GM18951 (cell line): ENCODE data around the gene SLC9A3.

Experiments used
- POLR2A ChIP-seq: IDR thresholded peaks from 4 replicates; pipeline ENCODE4 v1.6.1; 2011; ENCODE audit warnings: mild to moderate bottlenecking; ENCODE audit not compliant: insufficient read length, insufficient read depth; ENCODE audit errors: extremely low read depth
- in situ Hi-C: fragments of 300-500 bp; cut with MboI; formaldehyde crosslinking; loops from one replicate; pipeline ENCODE4 v1.12.0; 2022; ENCODE audit warnings: low sequenced_read_pairs, mixed read lengths, inconsistent platforms; ENCODE audit not compliant: unreplicated experiment

The SLC9A3 gene

GRCh38 chr5:485113-485945 is 38.9 kb downstream of the SLC9A3 start:
- in situ Hi-C loops = no loop called here
- TF ChIP-seq POLR2A = no peak

DNA sequence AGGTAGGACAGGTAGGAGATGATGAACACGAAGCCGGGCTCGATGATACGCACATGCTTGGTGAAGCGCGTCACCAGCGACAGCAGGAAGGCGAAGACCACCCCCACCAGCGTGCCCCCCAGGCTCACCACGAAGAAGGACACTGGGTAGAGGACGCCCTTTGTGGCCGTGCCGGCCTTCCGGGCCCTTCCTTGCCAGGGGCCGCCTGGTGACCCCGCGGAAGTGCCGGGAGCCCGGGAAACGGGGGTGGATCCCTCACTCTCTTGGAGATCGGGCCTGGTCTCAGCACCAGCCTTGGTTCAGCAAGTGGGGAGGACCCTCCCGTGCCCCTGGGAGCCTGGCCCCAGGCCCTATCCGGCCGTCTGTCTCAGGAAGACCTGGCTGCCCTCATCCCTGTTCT is 39.7 kb downstream of the SLC9A3 start:
- in situ Hi-C loops = no loop called here
- no peak for TF ChIP-seq POLR2A

DNA sequence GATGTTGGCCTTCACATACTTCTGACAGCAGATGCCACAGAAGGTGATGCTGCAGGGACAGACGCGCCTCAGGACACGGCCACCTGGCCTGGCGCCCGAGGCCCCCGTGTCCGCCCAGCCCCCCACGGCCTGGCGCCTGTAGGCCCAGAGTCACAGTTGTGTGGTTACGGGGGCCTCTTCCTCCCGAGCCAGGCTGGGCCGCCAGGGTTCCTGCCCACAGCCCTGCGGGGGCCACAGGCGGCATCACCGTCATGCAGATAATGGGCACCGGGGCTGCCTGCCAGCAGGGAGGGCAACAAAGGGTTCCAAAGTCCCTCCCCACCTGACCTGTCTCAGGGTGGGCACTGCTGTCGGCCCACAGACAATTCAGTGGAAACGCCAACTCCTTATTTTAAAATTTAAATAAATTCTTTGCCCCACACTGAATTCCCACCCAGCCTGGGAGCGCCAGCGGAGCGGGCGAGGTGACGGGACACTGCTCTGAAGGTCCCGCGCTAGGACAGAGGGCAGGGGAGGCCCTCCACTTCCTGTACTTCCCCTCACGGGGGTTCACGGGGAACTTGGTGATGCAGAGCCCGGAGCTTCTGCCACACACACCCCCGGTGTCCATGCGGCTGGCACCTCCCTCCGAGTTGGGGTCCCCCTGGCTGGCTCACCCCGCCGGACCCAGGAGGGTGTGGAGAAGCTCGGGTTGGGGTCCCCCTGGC is 40.7 kb downstream of the SLC9A3 start:
- no peak for TF ChIP-seq POLR2A
- in situ Hi-C loops = no loop called here

DNA sequence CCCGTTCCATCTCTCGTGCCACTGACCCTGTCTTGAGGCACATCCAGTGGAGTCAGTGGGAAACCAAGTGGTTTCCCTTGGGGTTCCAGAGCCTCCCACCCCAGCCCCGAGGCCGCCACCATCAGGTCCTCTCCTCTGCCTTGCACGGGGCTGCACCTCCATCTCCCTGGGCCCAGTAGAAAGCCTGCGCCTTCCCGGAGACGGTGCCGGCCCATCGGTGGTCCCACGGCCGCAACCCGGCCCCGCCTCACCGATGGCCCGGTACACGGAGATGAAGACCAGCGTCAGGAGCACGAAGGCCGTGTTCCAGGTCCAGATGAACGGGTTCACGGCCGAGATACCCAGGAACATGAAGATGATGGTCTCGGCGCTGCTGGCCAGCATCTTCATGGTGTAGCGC is 41.2 kb downstream of the SLC9A3 start:
- in situ Hi-C loops = no loop called here
- no peak for TF ChIP-seq POLR2A

DNA sequence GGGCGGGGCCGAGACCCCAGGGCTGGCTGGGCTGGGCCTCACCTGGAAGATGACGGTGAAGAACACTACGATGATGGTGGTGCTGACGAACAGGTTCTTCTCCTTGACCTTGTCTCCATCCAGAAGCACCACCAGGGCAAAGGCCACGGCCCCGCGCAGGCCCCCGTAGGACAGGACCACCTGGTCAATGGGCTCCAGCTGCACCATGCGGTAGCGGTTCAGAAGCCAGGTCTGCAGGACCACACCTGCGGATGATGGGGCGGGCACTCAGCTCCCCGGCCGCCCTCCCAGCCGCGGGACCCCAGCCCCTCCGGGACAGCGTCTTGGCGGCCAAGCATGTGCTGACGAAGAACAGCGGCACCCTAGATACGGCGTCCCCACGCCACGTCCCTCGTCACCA is 41.7 kb downstream of the SLC9A3 start:
- no peak for TF ChIP-seq POLR2A
- in situ Hi-C loops = no loop called here

DNA sequence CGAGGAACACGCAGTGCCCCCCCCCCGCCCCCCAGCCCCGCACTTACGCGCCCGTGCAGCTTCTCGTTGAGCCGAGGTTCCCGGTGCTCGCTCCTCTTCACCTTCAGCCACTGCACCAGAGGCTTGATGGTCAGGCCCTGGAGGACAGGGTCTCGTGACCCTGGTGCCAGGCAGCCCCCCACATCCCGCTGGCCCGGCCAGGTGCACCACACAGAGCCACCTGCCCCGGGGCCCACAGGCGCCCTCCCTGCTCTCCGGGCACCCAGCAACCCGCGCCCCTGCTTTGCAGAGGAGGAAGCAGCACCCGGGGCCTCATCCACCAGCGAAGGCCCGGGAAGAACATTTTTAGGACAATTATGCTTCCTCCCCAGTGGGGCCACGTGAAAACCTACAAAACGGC is 42.2 kb downstream of the SLC9A3 start:
- no peak for TF ChIP-seq POLR2A
- in situ Hi-C loops = no loop called here

DNA sequence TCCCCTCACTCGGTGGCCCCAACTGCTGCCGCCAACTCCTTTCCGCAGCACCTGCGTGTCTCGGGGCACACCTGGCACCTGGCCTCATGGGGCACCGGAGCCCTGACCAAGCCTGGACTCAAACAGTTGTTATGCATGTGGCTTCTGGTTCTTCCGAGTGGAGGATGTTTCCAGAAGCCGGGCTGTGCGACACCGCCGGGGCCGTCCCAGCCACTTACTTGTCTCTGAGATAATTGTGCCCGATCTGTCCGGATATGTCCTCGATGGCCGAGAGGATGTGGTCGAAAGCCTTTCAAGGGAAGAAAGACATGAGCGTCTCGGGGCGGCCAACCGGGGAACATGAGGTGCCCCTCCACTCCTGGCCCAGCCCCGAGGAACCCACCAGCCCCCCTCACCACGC is 42.9 kb downstream of the SLC9A3 start:
- in situ Hi-C loops = no loop called here
- TF ChIP-seq POLR2A = no peak

DNA sequence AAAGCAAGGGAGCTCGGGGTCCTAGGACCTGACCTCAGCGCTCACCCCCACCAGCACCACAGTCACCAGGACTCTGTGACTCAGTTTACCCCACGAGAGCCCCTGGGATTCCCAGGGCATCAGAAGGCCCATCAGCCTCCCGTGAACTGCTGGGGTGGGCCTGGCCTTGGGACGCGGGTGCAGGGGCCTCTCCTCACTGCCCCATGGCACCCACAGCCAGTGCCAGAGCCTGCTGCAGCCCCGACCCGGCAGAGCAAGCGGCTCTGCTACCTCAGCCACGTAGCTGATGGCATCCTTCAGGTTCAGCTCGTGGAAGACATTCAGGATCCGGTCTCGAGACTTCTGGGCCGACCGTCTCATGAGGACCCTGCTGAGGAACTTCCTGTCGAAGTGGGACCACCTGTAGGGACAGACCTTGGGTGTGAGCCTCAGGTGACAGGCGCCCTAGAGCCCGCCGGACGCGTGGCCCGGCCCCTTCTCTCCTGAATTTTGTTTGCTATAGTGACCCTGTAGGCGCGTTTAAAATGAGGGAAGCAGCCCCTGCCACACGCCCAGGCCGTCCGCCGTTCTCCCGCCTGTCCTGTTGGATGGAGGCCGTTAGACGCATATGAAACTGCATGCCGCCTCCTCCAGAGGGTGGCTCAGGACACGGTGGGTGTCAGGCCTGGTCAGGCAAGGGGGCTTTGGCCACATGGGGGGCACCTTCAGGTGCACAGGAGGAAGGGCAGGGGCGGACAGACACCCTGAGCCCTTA is 44.5 kb downstream of the SLC9A3 start:
- in situ Hi-C loops = no loop called here
- TF ChIP-seq POLR2A = no peak

GRCh38 chr5:478982-479535 is 45.2 kb downstream of the SLC9A3 start:
- TF ChIP-seq POLR2A = no peak
- in situ Hi-C loops = no loop called here

DNA sequence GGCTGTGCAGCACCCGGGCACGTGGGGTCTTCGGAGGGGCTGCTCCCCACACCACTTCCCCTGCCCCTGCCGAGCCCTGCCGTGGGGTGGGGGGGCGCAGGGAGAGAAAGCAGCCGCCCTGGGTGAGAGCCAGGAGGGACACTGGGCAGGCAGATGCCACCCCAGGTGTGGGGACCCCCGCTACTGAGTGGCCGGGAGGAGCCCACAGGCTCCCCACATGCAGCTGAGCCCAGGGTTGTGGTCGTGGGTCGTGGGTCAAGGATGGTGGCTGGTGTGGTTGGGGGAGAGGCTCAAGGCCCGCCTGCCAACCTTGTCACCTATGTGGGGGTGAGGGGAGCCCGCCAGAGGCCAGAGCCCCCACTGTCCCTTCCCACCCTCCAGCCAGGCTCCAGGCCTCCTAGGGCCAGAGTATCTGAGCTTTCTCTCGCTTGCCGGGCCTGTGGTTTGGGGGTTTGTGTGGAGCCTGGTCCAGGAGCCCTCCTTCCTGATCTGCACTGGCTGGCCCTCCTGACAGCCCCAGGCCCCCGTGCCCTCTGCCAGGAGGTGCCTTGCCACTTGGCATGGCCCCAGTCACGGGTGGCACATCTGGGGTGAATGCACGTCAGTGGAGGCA is 45.8 kb downstream of the SLC9A3 start:
- in situ Hi-C loops = no loop called here
- TF ChIP-seq POLR2A = no peak

- in situ Hi-C loops = no loop called here
Observed at GRCh38 chr5:477871-478270, 46.4 kb downstream of the SLC9A3 start.

GRCh38 chr5:477247-477646 is 47.0 kb downstream of the SLC9A3 start:
- TF ChIP-seq POLR2A = no peak
- in situ Hi-C loops = no loop called here

More at GRCh38 chr5:477871-478270, 46.4 kb downstream of the SLC9A3 start:
- TF ChIP-seq POLR2A = no peak

- no peak for TF ChIP-seq POLR2A
- in situ Hi-C loops = no loop called here
Observed at GRCh38 chr5:476814-477175, 47.5 kb downstream of the SLC9A3 start.

DNA sequence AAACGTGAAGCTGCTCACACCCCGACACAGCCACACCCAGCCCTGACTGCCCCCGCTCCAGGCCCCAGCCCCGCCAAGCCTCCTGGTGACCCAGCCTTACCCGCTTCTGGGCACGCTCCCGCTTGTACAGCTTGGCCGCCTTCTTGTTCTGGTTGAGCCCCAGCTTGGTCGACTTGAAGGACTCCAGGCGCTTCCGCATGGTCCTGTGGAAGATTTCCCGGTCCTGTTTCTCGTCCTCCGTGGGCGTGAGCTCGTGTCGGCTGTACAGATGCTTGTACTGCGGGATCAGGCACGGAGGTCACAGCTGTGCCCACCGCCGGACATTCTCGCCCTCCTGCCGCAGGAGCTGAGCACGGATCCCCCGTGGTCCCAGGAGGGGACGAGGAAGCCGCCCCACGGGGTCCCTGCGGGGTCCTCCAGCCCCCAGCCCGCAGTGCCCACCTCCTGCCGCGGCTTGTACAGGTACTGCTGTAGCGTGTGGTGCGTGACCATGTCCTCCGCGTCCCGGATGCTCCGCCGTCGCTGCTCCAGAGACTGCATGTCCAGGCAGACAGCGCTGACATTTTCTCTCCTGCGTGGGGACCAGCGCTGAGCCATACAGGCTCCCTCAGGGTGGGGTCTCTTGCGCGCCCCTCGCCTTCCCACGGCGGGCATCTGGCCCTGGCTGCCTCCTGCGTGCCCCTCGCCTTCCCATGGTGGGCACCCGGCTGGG is 48.0 kb downstream of the SLC9A3 start:
- in situ Hi-C loops = no loop called here

More for the DNA sequence above, 48.0 kb downstream of the SLC9A3 start:
- no peak for TF ChIP-seq POLR2A
